Ectodermal cell (in vitro differentiated cells): ENCODE data around the gene KMT5B.

Experiments
- H3K27ac ChIP-seq: 2 replicates; pipeline ENCODE4 v1.7.0; 2013; ENCODE audit warnings: mild to moderate bottlenecking, low read depth, low read length; ENCODE audit not compliant: insufficient read depth, poor library complexity, severe bottlenecking
- H3K27me3 ChIP-seq: 2 replicates; pipeline ENCODE4 v1.7.0; 2013; ENCODE audit warnings: mild to moderate bottlenecking, low read length; ENCODE audit not compliant: insufficient read depth, control insufficient read depth, poor library complexity, severe bottlenecking
- H3K36me3 ChIP-seq: one replicate; pipeline ENCODE4 v1.7.0; 2013; ENCODE audit warnings: low read length; ENCODE audit not compliant: control insufficient read depth, insufficient read depth
- H3K4me1 ChIP-seq: one replicate; pipeline ENCODE4 v1.7.0; 2013; ENCODE audit warnings: low read length; ENCODE audit not compliant: control insufficient read depth, insufficient read depth
- H3K4me3 ChIP-seq: 2 replicates; pipeline ENCODE4 v1.7.0; 2013; ENCODE audit warnings: low read depth, low read length, control low read depth; ENCODE audit not compliant: insufficient read depth
- H3K9me3 ChIP-seq: 2 replicates; pipeline ENCODE4 v1.7.0; 2013; ENCODE audit warnings: mild to moderate bottlenecking, low read length, moderate library complexity; ENCODE audit not compliant: control insufficient read depth
- WGBS, 2 experiments: methylation state at CpG; one replicate each; pipeline ENCODE4 v1.1.7; 2013; ENCODE audit warnings: missing lambda C conversion rate in 2 of 2; 5-methylcytosine and 5-hydroxymethylcytosine counted together

Gene KMT5B

DNA sequence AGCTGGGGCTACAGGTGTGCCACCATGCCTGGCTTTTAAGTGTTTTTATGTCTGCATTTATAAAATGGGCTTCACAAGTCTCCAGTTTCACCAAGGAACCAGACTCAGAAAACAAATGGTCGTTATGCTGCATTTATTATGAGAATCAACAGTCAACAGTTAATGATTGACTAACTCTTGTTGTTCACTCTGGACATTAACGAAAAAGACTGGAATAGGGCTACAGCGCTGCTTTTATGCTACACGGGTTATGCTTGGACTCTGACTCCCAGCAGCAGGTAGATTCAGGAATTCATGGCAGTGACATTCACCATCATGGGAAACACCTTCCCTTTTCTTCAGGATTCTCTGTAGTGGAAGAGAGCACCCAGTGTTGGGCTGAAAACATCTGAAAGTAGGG, 47.5 kb downstream of the KMT5B start:
- Histone ChIP-seq H3K9me3 (no peaks in the 10 kb centered on the region), H3K4me1 (peaks cover 3% of the 10 kb centered on the region), H3K36me3 (peaks cover 43% of the 10 kb centered on the region), H3K27me3 (no peaks in the 10 kb centered on the region), H3K27ac (no peak overlapping the region), H3K4me3 (no peak overlapping the region)
- WGBS, 2 experiments, result 96% methylated on average over 4 of the region's 4 CpGs

GRCh38 chr11:68164437-68164836, 48.7 kb downstream of the KMT5B start:
- 91 to 94% methylated on average over 2 of the region's 2 CpGs for WGBS, 2 experiments
- no peaks in the 10 kb centered on the region for H3K9me3 ChIP-seq
- peaks cover 15% of the 10 kb centered on the region for H3K4me1 ChIP-seq
- no peak overlapping the region for H3K27ac ChIP-seq
- no peaks in the 10 kb centered on the region for H3K27me3 ChIP-seq
- H3K36me3 ChIP-seq, result peaks cover 34% of the 10 kb centered on the region
- no peak overlapping the region for H3K4me3 ChIP-seq

DNA sequence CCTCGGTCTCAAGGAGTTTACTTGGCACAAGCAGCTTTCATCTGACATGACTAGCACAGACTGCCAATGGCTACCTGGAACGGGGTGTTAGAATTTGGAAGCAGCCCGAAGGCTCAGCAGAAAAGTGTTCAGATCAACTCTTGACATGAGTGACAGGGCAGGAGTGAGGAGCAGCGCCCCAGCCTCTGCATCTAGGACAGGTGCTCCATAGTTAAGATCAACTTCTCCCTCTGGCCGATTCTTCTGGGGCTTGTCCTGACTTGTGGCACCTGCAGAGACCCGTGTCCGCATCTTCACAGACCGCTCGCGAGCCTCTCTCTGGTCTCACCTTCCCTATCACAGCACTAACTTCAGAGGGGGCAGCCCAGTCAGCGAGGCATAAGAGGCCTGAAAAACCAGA, 49.4 kb downstream of the KMT5B start:
- H3K36me3 ChIP-seq, result peaks cover 31% of the 10 kb centered on the region
- H3K9me3 ChIP-seq, result no peaks in the 10 kb centered on the region
- no peaks in the 10 kb centered on the region for H3K27me3 ChIP-seq
- H3K27ac ChIP-seq, result no peak overlapping the region
- H3K4me1 ChIP-seq, result peaks cover 18% of the 10 kb centered on the region
- H3K4me3 ChIP-seq, result no peak overlapping the region
- 90 to 91% methylated on average over 11 of the region's 11 CpGs for WGBS, 2 experiments

DNA sequence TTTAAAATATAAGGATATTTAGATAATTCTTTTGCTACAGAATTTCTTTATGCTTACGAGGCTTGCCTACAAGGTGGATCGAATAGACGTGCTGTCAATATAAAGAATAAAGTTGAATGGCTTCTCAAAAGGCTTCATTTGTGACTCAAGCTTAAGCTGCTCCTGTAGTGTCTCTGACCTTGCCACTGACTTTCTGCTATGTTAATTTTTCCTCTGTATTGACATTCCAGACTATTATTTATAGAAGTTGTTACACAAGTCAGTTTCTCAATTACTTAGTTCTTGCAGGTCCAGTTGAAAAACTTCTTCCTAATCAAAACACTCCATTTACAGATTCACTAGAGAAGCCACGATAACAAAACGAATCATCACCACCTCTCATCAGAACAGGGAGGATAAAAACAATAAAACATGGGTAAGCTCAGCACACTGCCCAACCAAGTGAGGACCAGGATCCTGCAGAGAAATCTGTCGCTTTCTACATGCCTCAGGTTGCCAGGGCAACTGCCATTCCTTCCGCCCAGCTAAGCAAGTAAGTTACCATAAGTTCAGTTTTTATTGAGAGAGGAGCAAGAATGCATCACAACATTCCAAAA, 52.9 kb downstream of the KMT5B start:
- Histone ChIP-seq H3K4me1 (peaks cover 24% of the 10 kb centered on the region), H3K4me3 (no peak overlapping the region), H3K36me3 (peaks cover 3% of the 10 kb centered on the region), H3K9me3 (no peaks in the 10 kb centered on the region), H3K27ac (no peak overlapping the region), H3K27me3 (no peaks in the 10 kb centered on the region)
- WGBS, 2 experiments, result 84 to 85% methylated on average over 7 of the region's 7 CpGs

GRCh38 chr11:68159665-68160064, 53.4 kb downstream of the KMT5B start:
- no peak overlapping the region for H3K4me3 ChIP-seq
- WGBS, 2 experiments, result 93% methylated on average over 5 of the region's 6 CpGs
- peaks cover 3% of the 10 kb centered on the region for H3K36me3 ChIP-seq
- H3K4me1 ChIP-seq, result peaks cover 24% of the 10 kb centered on the region
- H3K27ac ChIP-seq, result peak overlapping the region; percentile 9
- no peaks in the 10 kb centered on the region for H3K27me3 ChIP-seq
- no peaks in the 10 kb centered on the region for H3K9me3 ChIP-seq

DNA sequence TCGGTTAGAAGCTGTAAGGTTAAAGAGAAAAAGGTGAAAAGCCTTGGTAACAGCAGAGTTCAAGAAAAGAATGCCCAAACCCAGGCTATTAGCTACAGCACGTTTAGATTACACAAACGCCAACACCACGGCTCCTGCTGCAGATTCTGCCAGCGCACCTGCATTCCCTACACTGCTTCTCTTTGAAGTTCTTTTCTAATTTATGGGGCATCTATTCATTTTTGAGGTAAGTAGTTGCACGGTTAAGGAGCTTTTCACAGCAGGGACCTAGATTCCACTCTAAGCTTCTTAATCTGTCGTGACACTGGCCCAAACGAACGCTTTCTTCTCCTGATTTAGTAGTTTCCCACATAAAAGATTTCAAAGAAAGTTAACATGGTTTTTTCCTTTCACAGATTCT, 53.9 kb downstream of the KMT5B start:
- Histone ChIP-seq H3K9me3 (no peaks in the 10 kb centered on the region), H3K27me3 (no peaks in the 10 kb centered on the region), H3K4me1 (peaks cover 24% of the 10 kb centered on the region), H3K4me3 (no peak overlapping the region), H3K36me3 (peaks cover 3% of the 10 kb centered on the region), H3K27ac (peak overlapping the region; percentile 2)
- WGBS, 2 experiments, result 62 to 80% methylated on average over 9 of the region's 9 CpGs

- peaks cover 24% of the 10 kb centered on the region for H3K4me1 ChIP-seq
- no peaks in the 10 kb centered on the region for H3K27me3 ChIP-seq
- H3K4me3 ChIP-seq, result no peak overlapping the region
- no peaks in the 10 kb centered on the region for H3K9me3 ChIP-seq
- H3K36me3 ChIP-seq, result peaks cover 2% of the 10 kb centered on the region
- WGBS, 2 experiments, result 94% methylated on average over 14 of the region's 14 CpGs
- H3K27ac ChIP-seq, result peak overlapping the region; percentile 2
Observed at GRCh38 chr11:68158580-68158979, 54.5 kb downstream of the KMT5B start.

- Histone ChIP-seq H3K4me1 (peaks cover 7% of the 10 kb centered on the region), H3K27me3 (no peaks in the 10 kb centered on the region), H3K36me3 (no peaks in the 10 kb centered on the region), H3K4me3 (no peak overlapping the region), H3K9me3 (no peaks in the 10 kb centered on the region), H3K27ac (no peak overlapping the region)
- WGBS, 2 experiments, result 93 to 94% methylated on average over 8 of the region's 8 CpGs
Observed at GRCh38 chr11:68153742-68154141, 59.4 kb downstream of the KMT5B start.

- Histone ChIP-seq H3K4me1 (peaks cover 12% of the 10 kb centered on the region), H3K27ac (no peak overlapping the region), H3K36me3 (no peaks in the 10 kb centered on the region), H3K27me3 (no peaks in the 10 kb centered on the region), H3K9me3 (no peaks in the 10 kb centered on the region), H3K4me3 (no peak overlapping the region)
- 83 to 85% methylated on average over 7 of the region's 7 CpGs for WGBS, 2 experiments
Observed at GRCh38 chr11:68150037-68150436, 63.1 kb downstream of the KMT5B start.

DNA sequence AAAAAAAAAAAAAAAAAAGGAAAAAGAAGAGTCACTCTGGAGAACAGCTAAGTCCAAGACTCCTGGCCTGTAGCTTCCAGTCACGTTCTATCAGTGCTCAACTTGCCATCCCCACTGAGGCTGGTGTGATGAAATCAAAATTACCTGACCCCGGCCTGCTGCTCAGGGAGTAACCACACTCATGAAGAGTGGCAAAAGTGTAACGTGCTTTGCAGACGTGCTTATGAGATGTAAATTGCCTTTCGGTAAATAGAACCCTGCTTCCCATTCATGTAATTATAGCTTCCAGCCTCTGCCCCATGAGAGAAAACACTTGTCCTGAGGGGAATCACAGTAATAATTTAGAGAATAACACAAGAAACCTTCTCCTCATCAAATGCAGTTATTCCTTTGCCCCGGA, 63.7 kb downstream of the KMT5B start:
- Histone ChIP-seq H3K27ac (no peak overlapping the region), H3K4me1 (peaks cover 12% of the 10 kb centered on the region), H3K4me3 (no peak overlapping the region), H3K27me3 (no peaks in the 10 kb centered on the region), H3K9me3 (no peaks in the 10 kb centered on the region), H3K36me3 (no peaks in the 10 kb centered on the region)
- 87 to 90% methylated on average over 6 of the region's 6 CpGs for WGBS, 2 experiments

DNA sequence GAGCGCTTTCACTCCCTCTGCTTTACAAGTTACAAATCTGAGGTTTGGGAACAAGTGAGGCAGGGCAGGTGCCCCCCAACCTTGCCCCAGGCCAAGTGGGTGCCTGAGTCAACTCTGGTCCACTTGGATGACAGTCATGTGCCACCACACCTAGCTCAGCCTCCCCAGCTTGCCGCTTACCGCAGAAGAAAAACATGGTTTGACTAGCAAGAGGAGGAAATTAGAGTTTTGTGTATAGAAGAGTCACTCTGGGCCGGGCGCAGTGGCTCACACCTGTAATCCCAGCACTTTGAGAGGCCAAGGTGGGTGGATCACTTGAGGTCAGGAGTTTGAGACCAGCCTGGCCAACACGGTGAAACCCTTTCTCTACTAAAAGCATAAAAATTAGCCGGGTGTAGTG, 64.2 kb downstream of the KMT5B start:
- Histone ChIP-seq H3K4me1 (peaks cover 12% of the 10 kb centered on the region), H3K27ac (no peak overlapping the region), H3K9me3 (no peaks in the 10 kb centered on the region), H3K27me3 (no peaks in the 10 kb centered on the region), H3K36me3 (no peaks in the 10 kb centered on the region), H3K4me3 (no peak overlapping the region)
- 96% methylated on average over 7 of the region's 7 CpGs for WGBS, 2 experiments
